M059J (cell line): ENCODE data around the gene MYO15B. TPM values are rescaled to one million over a fixed set of nuclear protein-coding genes. Genes with fewer than 3 reads are reported as not detected.
A peak's percentile ranks its signal among the peaks of the same experiment; 100 is the strongest.

Source experiments
- DNase-seq: peaks from one replicate; pipeline ENCODE4 v3.0.0-alpha.2; 2012; ENCODE audit warnings: low read depth
- total RNA-seq: library from RNA; depleted of rRNA; stranded (reverse); fragments of >200 nt; shearing (Covaris generic); gene quantifications from 2 replicates; pipeline ENCODE4 v1.2.3, GENCODE V29; 2014

MYO15B gene
- total RNA-seq, 1 experiment from 2014 or later, result 0.20 TPM

DNA sequence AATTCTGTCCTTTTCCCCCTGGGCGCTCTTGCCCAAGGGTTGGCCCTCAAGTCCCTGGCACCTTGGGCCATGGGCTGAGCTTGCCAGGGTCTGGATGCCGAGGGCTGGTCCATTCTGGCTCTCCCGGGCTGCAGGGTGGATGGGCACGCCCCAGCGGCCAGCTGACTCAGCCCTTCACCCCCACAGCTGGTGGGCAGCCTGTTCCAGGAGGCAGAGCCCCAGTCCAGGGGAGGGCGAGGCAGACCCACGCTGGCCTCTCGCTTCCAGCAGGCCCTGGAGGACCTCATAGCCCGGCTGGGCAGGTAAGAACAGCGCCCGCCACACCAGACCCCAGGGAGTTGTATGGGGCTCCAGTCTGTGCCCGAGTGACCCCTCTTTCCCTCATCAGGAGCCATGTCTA lies 15.0 kb downstream of the MYO15B start:
- no peak for DNase-seq

DNA sequence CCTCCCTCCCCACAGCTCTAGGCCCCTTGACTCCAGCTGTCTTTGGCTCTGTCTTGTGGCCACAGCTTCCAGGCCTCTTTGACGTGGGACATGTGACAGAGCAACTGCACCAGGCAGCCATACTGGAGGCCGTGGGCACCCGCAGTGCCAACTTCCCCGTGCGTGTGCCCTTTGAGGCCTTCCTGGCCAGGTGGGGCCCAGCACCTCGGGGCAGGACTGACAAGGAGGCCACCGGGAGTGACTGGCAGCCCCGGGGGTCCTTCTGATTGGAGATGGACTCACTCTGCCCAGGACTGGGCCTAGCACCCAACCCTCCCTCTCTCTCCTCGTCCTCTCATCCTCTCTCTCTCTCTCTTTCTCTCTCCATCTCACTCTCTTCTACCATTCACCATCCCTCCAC lies 15.5 kb downstream of the MYO15B start:
- no peak for DNase-seq

DNA sequence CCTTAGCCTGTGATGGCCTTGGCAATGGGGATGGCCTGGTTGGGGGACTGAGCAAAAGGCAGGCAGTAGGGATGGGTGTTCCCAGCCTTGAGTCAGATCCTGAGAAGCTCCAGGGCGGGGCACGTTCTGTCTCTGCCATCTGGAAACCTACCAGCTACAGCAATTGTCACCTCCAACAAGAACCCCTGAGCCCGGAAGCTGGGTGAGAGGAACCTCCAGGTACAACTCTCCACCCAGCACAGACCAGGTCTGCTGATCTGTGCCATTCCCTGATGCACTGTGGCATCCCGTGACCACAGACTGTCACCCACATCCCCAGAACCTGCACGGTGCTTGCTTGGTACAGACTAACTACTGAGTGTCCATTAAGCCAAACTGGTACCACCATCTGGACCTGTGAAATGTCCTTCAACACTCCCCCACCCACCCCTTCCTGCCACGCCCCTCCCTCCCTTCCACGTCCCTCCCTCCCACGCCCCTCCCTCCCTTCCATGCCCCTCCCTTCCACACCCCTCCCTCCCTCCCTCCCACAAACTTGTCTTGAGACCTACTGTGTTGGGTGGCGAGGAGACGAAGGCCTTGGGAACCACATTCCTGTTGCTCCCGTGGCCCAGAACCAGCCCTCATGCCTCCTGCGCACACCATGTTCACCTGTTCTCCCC lies 16.6 kb downstream of the MYO15B start:
- DNase-seq, result no peak

DNA sequence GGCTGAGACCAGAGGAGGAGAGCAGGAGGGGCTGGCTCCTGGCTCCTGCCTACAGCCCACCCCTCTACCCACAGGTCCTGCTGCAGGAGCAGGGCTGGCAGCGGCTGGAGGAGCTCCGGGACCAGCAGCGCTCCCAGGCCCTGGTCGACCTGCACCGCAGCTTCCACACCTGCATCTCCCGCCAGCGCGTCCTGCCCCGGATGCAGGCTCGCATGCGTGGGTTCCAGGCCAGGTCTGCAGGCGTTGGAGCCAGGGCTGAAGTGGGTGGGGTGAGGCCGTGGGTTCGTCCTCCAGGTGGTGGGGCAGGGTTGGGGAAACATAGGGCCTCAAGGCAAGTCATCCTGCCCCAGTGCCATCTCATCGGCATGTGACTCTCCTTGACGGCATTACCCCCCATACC lies 18.2 kb downstream of the MYO15B start:
- no peak for DNase-seq

DNA sequence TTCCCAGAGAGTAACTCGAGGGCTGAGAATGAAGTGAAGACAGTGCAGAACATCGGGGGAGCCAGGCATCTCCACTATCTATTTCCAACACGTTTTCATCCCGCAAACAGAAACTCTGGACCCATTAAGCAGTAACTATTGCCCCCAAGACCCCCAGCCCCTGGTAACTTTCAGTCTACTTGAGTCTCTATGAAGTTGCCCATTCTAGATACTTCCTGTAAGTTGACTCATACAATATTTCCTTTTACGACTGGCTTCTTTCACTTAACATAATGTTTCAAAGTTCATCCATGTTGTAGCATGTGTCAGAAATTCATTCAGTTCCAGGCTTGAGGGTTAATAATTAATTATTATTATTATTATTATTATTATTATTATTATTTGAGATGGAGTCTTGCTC lies 19.5 kb downstream of the MYO15B start:
- DNase-seq, result no peak

DNA sequence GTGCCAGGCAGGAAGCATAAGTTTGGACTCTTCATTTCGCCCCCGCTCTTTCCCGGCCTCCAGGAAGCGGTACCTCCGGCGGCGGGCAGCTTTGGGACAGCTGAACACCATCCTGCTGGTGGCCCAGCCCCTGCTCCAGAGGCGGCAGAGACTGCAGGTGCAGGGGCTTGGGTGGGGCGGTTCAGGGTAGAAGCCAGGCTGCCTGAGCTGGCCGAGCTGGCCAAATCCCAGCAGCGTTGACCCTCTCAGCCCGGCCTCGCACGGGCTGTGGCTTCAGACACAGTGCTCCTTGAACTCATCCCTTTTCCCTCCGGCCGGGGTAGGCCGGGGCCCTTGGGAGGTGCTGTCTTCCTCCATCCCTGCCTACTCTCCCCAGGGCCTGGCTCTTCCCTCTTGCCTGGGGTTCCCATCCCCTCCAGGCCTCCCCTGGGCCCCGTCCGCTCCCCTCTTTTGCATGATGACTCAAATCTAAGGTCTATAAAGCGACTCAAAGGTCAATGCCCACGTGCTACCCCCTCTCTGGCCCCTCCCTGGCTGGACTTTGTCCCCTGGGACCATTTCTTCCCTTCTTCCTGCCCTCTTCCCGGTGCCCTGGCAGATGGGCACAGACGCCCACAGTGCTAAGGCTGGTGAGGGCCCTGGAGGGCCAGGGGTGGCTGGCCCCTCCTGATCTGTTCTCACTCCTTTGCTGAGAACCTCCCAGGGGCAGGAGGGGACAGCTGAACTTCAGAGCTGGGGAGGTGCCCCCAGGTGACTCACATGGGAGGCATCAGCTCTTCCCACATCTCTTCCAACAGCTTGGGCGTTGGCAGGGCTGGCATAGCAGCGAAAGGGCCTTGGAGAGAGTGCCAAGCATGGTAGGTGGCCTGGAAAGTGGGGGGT lies 22.7 kb downstream of the MYO15B start:
- DNase-seq, result peak; percentile 47

DNA sequence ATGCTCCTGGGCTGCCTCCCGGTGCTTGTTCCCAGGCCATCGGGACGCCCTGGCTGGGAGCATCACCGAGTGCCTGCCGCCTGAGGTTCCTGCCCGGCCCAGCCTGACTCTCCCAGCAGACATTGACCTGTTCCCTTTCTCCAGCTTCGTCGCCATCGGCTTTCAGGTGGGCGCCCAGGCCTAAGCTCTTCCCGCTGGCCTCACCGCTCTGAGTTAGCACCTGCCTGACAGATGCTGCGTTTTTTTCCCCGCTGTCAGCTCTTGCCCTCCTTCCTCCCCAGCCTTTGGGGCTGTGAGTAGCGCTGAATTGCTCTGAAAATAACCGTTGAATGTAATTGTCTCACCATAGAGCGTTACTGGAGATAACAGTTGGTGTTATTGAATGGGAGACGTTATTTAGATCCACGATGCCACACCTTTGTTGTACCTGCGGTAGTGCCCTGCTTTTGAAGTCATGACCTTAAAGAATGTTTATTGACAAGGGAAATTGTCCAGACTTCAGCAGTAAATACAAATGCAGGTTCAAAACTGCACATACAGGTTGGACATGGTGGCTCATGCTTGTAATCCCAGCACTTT lies 24.3 kb downstream of the MYO15B start:
- DNase-seq, result no peak

DNA sequence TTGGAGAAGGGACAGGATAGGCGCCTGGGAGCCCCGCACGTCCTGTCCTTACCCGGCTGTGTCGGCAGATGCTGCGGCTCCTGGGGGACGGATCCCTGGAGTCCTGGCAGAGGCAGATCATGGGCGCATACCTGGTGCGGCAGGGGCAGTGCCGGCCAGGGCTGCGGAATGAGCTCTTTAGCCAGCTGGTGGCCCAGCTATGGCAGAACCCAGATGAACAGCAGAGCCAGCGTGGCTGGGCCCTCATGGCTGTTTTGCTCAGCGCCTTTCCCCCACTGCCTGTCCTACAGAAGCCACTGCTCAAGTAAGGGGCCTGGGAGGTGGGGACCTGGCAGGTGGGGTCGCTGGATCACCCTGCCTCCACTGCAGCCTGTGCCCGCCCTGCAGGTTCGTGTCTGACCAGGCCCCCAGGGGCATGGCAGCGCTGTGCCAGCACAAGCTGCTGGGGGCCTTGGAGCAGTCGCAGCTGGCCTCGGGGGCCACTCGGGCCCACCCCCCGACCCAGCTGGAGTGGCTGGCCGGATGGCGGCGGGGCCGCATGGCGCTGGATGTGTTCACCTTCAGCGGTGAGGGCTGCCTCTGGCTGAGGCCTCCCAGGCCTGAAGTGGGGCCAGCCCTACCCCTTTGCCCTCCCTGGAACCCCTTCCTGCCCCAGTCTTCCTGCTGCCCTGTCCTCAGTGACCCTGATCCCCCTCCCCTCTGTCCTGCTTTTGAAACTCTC lies 25.5 kb downstream of the MYO15B start:
- DNase-seq, result no peak

DNA sequence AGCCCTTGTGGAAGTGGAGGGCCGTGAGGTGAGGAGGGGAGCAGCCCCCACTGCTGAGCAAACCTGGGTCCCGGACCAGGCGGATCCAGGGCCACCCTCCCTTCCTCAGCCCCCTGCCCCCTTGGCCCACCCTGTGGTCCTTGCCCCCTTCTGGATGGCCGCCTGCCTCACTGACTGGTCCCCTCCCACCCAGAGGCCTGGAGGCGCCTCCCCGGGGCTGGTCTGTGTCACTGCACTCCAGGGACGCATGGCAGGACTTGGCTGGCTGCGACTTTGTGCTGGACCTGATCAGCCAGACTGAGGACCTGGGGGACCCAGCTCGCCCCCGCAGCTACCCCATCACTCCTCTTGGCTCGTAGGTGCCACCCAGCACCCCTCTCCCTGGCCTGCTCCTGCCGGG lies 26.4 kb downstream of the MYO15B start:
- DNase-seq, result no peak

DNA sequence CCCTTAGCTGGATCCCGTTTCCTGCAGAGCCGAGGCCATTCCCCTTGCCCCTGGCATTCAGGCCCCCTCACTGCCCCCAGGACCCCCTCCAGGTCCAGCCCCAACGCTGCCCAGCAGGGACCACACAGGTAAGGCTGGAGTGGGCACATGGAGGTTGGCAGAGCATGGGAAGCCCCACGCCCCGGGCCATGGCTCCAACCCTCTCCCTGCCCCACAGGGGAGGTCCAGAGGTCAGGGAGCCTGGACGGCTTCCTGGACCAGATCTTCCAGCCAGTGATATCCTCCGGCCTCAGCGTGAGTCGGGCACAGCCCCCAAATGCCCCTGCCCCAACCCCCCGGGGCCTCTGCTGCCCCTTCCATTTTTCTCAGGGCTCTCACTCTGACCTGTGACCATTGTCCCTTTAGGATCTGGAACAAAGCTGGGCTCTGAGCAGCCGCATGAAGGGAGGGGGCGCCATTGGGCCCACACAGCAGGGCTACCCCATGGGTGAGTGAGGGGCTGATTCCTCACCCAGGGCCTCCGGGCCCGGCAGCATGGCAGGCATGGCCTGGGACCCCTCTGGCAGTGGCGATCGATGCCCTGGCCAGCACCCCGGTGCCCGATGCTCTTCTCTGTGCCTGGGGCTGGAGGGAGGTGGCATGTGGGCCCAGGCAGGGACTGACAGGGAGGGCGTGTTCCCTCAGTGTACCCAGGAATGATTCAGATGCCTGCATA lies 27.1 kb downstream of the MYO15B start:
- DNase-seq, result no peak

DNA sequence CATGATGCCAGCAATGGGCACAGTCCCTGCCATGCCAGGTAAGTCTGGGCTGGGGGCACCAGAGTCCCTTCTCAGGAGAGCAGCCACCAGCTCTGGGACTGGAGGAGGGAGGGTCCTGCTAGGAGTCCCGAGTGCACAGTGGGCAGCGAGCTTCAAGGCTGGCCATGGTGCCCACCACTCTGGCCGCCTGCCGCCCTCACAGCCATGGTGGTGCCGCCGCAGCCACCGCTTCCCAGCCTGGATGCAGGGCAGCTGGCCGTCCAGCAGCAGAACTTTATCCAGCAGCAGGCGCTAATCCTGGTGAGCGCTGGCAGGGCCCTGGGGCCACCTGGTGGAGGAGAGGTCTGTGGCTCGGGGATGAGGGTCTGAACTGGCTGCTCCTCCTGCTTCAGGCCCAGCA lies 27.7 kb downstream of the MYO15B start:
- no peak for DNase-seq

DNA sequence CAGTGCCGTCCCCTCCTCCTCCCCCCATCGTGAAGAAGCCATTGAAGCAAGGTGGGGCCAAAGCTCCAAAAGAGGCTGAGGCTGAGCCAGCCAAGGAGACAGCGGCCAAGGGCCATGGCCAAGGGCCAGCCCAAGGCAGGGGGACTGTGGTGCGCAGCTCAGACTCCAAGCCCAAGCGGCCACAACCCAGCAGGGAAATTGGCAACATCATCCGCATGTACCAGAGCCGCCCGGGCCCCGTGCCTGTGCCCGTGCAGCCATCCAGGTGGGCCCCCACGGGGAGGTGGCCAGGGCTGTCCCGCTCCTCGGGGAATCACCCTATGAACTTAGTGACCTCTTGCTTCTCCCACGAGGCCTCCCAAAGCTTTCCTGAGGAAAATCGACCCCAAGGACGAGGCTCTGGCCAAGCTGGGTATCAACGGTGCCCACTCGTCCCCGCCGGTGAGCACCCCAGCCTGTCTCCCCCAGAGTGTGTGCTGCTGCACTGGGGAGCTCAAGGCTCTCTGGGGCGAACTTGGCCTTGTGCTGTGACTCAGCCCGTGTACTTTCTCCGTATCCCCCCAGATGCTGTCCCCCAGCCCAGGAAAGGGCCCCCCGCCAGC lies 29.0 kb downstream of the MYO15B start:
- no peak for DNase-seq

DNA sequence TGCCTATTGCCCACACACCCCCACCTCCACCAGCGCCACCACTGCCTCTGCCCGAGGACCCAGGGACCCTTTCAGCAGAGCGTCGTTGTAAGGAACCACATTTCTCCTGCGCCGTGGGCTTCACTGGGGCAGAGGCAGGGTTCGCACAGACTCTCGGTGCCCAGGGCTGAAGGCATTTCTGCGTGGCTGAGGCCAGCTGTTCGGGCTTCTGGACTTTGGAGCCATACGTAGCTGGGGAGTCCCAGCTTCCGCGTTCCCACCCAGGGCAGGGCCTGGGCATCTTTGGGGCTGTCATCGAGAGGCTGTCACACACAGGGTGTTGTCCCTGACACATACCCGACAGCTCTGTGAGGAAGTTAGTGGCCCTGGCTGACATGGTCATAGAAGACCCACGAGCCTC lies 29.6 kb downstream of the MYO15B start:
- no peak for DNase-seq

DNA sequence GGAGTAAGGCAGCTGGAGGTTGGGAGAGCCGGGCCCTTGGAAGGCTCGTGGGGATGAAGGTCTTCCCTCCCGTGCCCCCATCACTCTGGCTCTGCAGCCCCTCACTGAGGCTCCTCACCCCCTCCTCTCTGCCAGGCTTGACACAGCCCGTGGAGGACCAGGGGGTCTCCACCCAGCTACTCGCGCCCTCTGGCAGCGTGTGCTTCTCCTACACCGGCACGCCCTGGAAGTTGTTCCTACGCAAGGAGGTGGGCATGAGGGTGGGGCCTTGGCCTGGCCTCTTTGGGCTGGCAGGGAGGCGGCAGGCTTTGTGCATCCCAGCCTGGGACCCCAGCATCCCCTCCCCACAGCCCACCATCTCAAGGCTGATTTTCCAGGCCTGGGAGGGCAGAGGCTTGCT lies 30.1 kb downstream of the MYO15B start:
- no peak for DNase-seq

DNA sequence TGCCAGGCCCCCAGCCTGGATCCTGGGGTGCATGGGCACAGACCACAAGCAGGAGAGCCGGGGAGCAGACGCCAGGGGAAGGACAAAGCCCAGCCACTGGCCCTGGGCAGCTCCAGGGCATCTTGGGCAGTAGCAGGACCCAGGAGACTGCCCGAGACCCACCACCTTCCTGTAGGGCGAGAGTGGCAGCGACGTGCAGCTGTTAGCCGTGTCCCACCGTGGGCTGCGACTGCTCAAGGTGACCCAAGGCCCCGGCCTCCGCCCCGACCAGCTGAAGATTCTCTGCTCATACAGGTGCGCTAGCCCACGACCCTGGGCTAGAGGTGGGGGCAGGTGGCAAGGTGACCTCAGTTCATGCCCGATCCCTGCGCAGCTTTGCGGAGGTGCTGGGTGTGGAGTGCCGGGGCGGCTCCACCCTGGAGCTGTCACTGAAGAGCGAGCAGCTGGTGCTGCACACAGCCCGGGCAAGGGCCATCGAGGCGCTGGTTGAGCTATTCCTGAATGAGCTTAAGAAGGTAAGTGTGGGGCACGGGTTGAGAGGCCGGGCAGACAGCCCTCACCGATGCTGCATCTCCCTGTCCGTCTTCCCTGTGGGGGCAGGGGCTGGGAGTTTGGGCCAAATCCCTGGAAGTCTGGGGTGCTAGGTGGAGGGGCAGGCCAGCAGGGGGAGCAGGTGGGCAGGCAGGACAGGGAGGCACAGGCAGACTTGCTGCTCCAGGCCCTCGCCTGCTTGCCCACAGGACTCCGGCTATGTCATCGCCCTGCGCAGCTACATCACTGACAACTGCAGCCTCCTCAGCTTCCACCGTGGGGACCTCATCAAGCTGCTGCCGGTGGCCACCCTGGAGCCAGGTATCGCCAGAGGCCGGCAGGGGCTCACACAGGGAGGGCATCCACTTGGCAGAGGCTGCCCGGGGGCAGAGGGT lies 32.2 kb downstream of the MYO15B start:
- peak; percentile 68 for DNase-seq

DNA sequence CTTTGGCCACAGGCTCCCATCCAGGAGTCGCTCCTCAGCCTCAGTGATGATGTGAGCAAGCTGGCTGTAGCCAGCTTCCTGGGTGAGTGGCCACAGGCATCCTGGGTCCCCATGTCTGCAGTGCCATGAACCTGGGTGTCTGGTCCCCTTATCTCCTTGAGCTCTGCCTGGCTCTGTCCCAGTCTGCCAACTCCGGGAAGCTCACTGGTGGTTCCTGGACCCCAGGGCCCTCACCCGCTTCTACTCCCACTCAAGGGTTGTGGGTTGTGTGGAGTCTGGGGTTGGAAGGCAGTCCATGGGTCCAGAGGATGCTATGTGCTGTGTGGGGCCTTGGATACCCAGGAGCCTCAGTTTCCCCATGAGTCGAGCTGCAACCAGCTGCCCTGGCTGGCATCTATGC lies 33.9 kb downstream of the MYO15B start:
- DNase-seq, result no peak

DNA sequence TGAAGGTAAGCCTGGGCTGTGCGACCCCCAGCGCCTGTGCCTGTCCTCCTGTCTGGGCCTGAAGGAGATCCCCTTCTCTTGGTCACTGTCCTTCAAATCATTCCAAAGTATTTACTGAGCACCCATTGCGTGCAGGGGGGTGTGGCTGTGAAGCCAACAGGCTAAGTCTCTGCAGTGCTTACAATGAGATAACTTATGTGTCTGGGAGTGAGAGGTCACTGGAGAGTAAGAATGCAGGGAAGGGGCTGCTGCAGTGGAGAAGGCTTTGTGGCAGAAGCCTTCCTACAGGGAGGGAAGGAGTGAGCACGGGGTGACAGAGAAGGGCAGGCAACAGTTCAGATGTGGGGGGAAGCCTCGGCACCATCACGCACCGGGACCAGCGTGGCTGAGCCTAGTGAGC lies 34.5 kb downstream of the MYO15B start:
- no peak for DNase-seq

DNA sequence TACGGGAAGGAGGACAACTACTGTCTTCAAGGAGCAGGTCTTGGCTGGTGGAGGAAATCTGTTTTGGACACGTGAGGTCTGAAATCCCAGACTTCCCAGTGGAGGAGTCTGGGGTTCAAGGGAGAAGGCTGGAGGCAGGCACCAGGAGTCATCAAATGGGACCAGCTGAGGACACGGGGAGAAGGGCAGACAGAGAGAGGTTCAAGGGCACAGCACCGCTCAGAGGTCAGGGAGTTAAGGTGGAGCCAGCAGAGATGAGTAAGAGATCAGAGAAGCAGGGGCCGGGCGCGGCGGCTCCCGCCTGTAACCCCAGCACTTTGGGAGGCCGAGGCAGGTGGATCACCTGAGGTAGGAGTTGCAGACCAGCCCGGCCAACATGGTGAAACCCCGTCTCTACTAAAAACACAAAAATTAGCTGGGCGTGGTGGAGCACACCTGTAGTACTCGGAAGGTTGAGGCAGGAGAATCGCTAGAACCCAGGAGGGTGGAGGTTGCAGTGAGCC lies 35.2 kb downstream of the MYO15B start:
- DNase-seq, result no peak

DNA sequence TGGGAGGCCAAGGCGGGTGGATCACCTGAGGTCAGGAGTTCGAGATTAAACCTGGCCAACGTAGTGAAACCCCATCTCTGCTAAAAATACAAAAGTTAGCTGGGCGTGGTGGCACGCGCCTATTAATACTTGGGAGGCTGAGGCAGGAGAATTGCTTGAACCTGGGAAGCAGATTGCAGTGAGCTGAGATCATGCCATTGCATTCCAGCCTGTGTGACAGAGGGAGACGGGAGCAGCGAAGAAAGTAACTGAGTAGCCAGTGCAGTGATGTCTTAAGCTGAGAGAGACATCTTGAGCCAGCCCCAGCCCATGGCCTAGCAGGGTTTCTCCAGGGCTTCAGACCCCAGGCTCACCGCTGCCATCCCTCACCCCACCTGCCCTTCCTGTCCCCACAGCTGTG lies 35.8 kb downstream of the MYO15B start:
- no peak for DNase-seq

DNA sequence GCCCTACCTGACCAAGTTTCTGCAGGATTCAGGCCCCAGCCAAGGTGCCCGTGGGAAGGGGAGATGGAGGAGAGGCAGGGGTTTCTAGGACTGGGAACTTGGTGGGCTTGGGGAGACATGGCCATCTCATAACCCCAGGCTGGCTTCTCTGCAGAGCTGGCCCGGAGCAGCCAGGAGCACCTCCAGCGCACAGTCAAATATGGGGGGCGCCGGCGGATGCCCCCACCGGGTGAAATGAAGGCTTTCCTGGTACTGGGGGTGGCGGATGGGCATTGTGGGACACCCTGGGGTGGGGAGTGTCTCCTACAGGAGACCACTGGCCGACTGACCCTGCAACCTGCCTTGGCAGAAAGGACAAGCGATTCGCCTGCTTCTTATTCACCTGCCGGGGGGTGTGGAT lies 36.4 kb downstream of the MYO15B start:
- DNase-seq, result no peak
